HEK293 (cell line): ENCODE data around the gene CIB1.

Source experiments
- GLI2 ChIP-seq: fragments of 450-650 bp; formaldehyde crosslinking; IDR thresholded peaks from 2 replicates; pipeline ENCODE4; 2017; ENCODE audit warnings: missing biosample characterization, missing genetic modification characterization, low read depth, borderline replicate concordance
- GLI4 ChIP-seq: fragments of 450-650 bp; formaldehyde crosslinking; IDR thresholded peaks from 2 replicates; pipeline ENCODE4 v1.5.1; 2016; ENCODE audit warnings: missing biosample characterization, missing genetic modification characterization
- GLIS2 ChIP-seq: fragments of 450-650 bp; formaldehyde crosslinking; IDR thresholded peaks from 2 replicates; pipeline ENCODE4 v1.5.1; 2016; ENCODE audit warnings: missing biosample characterization, missing genetic modification characterization
- MZF1 ChIP-seq: fragments of 450-650 bp; formaldehyde crosslinking; IDR thresholded peaks from 2 replicates; pipeline ENCODE4 v1.5.1; 2017; ENCODE audit warnings: missing biosample characterization, missing genetic modification characterization, borderline replicate concordance
- SALL2 ChIP-seq: fragments of 450-650 bp; formaldehyde crosslinking; IDR thresholded peaks from 2 replicates; pipeline ENCODE4 v1.5.0; 2017; ENCODE audit warnings: missing biosample characterization, mild to moderate bottlenecking, missing genetic modification characterization, borderline replicate concordance
- YY1 ChIP-seq: fragments of 450-650 bp; formaldehyde crosslinking; IDR thresholded peaks from 2 replicates; pipeline ENCODE4 v1.5.1; 2018; ENCODE audit warnings: missing biosample characterization, missing genetic modification characterization
- YY2 ChIP-seq: fragments of 450-650 bp; formaldehyde crosslinking; IDR thresholded peaks from 2 replicates; pipeline ENCODE4 v1.5.1; 2016; ENCODE audit warnings: missing biosample characterization, missing genetic modification characterization
- ZFP41 ChIP-seq: fragments of 450-650 bp; formaldehyde crosslinking; IDR thresholded peaks from 2 replicates; pipeline ENCODE4 v1.5.1; 2016; ENCODE audit warnings: missing biosample characterization, missing genetic modification characterization, borderline replicate concordance
- ZNF114 ChIP-seq: fragments of 450-650 bp; formaldehyde crosslinking; IDR thresholded peaks from 2 replicates; pipeline ENCODE4 v1.5.0; 2017; ENCODE audit warnings: missing biosample characterization, missing genetic modification characterization
- ZNF133 ChIP-seq: fragments of 450-650 bp; formaldehyde crosslinking; IDR thresholded peaks from 2 replicates; pipeline ENCODE4 v1.5.1; 2016; ENCODE audit warnings: missing biosample characterization, missing genetic modification characterization
- ZNF140 ChIP-seq: fragments of 450-650 bp; formaldehyde crosslinking; IDR thresholded peaks from 2 replicates; pipeline ENCODE4 v1.5.1; 2016; ENCODE audit warnings: missing biosample characterization, missing genetic modification characterization
- ZNF19 ChIP-seq: fragments of 450-650 bp; formaldehyde crosslinking; IDR thresholded peaks from 2 replicates; pipeline ENCODE4; 2016; ENCODE audit warnings: missing biosample characterization, missing genetic modification characterization, low read depth
- ZNF23 ChIP-seq: fragments of 450-650 bp; formaldehyde crosslinking; IDR thresholded peaks from 2 replicates; pipeline ENCODE4 v1.5.1; 2016; ENCODE audit warnings: missing biosample characterization, missing genetic modification characterization, borderline replicate concordance
- ZNF24 ChIP-seq: fragments of 450-650 bp; formaldehyde crosslinking; IDR thresholded peaks from 2 replicates; pipeline ENCODE4 v1.5.1; 2016; ENCODE audit warnings: missing biosample characterization, missing genetic modification characterization
- ZNF266 ChIP-seq: fragments of 450-650 bp; formaldehyde crosslinking; IDR thresholded peaks from 2 replicates; pipeline ENCODE4 v1.5.1; 2016; ENCODE audit warnings: missing biosample characterization, missing genetic modification characterization, low read depth
- ZNF324 ChIP-seq: fragments of 450-650 bp; formaldehyde crosslinking; IDR thresholded peaks from 2 replicates; pipeline ENCODE4 v1.5.1; 2016; ENCODE audit warnings: missing biosample characterization, missing genetic modification characterization
- ZNF510 ChIP-seq: fragments of 450-650 bp; formaldehyde crosslinking; IDR thresholded peaks from 2 replicates; pipeline ENCODE4 v1.5.1; 2018; ENCODE audit warnings: mild to moderate bottlenecking, missing genetic modification characterization, missing biosample characterization; ENCODE audit not compliant: insufficient replicate concordance
- ZNF521 ChIP-seq: fragments of 450-650 bp; formaldehyde crosslinking; IDR thresholded peaks from 2 replicates; pipeline ENCODE4 v1.5.1; 2017; ENCODE audit warnings: missing biosample characterization, mild to moderate bottlenecking, missing genetic modification characterization
- ZNF560 ChIP-seq: fragments of 450-650 bp; formaldehyde crosslinking; IDR thresholded peaks from 2 replicates; pipeline ENCODE4 v1.5.1; 2017; ENCODE audit warnings: missing biosample characterization, missing genetic modification characterization, borderline replicate concordance
- ZNF571 ChIP-seq: fragments of 450-650 bp; formaldehyde crosslinking; IDR thresholded peaks from 2 replicates; pipeline ENCODE4 v1.5.0; 2017; ENCODE audit warnings: missing biosample characterization, missing genetic modification characterization
- ZNF600 ChIP-seq: fragments of 450-650 bp; formaldehyde crosslinking; IDR thresholded peaks from 2 replicates; pipeline ENCODE4 v1.5.1; 2016; ENCODE audit warnings: missing biosample characterization, missing genetic modification characterization
- ZNF660 ChIP-seq: fragments of 450-650 bp; IDR thresholded peaks from 2 replicates; pipeline ENCODE4 v1.5.1; 2018; ENCODE audit warnings: missing biosample characterization, mild to moderate bottlenecking, missing genetic modification characterization
- ZNF785 ChIP-seq: fragments of 450-650 bp; formaldehyde crosslinking; IDR thresholded peaks from 2 replicates; pipeline ENCODE4 v1.5.1; 2016; ENCODE audit warnings: missing biosample characterization, missing genetic modification characterization
- ZNF791 ChIP-seq: fragments of 450-650 bp; formaldehyde crosslinking; IDR thresholded peaks from 2 replicates; pipeline ENCODE4 v1.5.1; 2016; ENCODE audit warnings: missing biosample characterization, missing genetic modification characterization
- ZNF792 ChIP-seq: fragments of 450-650 bp; formaldehyde crosslinking; IDR thresholded peaks from 2 replicates; pipeline ENCODE4 v1.5.1; 2016; ENCODE audit warnings: missing biosample characterization, missing genetic modification characterization
- ZSCAN16 ChIP-seq: fragments of 450-650 bp; formaldehyde crosslinking; IDR thresholded peaks from 2 replicates; pipeline ENCODE4 v1.5.1; 2016; ENCODE audit warnings: missing biosample characterization, missing genetic modification characterization
- TF ChIP-seq, protein P1 (sequence below): fragments of 450-650 bp; formaldehyde crosslinking; optimal IDR thresholded peaks from 2 replicates; pipeline ENCODE3; 2016; ENCODE audit warnings: missing biosample characterization, mild to moderate bottlenecking, missing genetic modification characterization
- TF ChIP-seq, protein P2 (sequence below): fragments of 450-650 bp; formaldehyde crosslinking; IDR thresholded peaks from 2 replicates; pipeline ENCODE4 v1.5.1; 2016; ENCODE audit warnings: missing biosample characterization, missing genetic modification characterization
- TF ChIP-seq, protein P3 (sequence below): fragments of 450-650 bp; formaldehyde crosslinking; IDR thresholded peaks from 2 replicates; pipeline ENCODE4 v1.5.1; 2016; ENCODE audit warnings: missing biosample characterization, missing genetic modification characterization
- TF ChIP-seq, protein P4 (sequence below): fragments of 450-650 bp; formaldehyde crosslinking; IDR thresholded peaks from 2 replicates; pipeline ENCODE4 v1.5.1; 2016; ENCODE audit warnings: missing biosample characterization, missing genetic modification characterization
- TF ChIP-seq, protein P5 (sequence below): fragments of 450-650 bp; formaldehyde crosslinking; IDR thresholded peaks from 2 replicates; pipeline ENCODE4 v1.5.1; 2016; ENCODE audit warnings: missing biosample characterization, missing genetic modification characterization

The CIB1 gene

DNA sequence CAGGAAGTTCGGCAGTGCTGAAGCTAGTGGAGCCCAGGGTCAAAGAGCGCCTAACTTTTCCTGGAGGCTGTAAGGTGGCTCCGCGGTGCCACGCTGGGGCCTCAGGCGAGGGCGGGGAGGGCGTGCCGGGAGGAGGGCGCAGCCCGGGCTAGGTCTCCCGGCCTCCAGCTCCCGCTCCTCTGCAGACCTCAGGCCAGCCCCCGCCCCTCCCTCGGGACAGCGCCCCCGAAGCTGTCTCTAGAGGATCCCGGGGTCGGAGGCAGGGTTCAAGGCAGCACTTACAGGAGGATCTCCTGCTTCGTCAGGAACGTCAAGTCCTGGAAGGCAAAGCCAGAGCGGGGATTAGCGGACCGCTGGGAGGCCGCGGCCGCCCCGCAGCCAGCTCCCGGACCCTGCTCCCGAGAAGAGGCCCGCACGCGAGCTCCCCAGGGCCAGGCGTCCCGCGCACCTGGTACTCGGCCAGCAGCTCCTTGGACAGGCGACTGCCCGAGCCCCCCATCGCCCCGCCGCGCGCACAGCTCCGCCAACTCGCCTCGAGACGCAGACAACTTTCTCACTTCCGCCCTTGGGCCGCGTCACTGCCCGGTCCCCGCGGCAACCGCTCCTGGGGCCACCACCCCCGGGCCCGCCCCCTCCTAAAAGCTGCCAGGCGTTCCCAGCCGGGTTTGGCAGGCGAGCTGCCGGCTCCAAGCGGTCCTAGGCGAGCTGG is at the start of gene CIB1 (continued):
- TF ChIP-seq ZNF140 (tag by site-specific recombination) (no peak), ZNF521 (tag by site-specific recombination) (no peak), YY1 (tag by site-specific recombination) (peak; percentile 33; the same call in 1 of the 2 replicates), ZNF560 (tag by site-specific recombination) (no peak), ZNF266 (no peak), ZNF23 (no peak), GLI4 (tag by site-specific recombination) (0 out of 2 replicates have a peak, but pooled peaks have one; percentile 67), YY2 (tag by site-specific recombination) (no peak), GLIS2 (tag by site-specific recombination) (peak; percentile 83; the same call in 1 of the 2 replicates), ZNF600 (peak; percentile 84), ZNF133 (tag by site-specific recombination) (no peak), ZNF792 (tag by site-specific recombination) (no peak), MZF1 (tag by site-specific recombination) (no peak), ZSCAN16 (no peak), ZNF19 (tag by site-specific recombination) (no peak), GLI2 (tag by site-specific recombination) (no peak), SALL2 (tag by site-specific recombination) (no peak), ZNF571 (no peak), ZNF324 (no peak), ZFP41 (tag by site-specific recombination) (no peak), ZNF785 (tag by site-specific recombination) (no peak), ZNF24 (tag by site-specific recombination) (no peak), ZNF114 (tag by site-specific recombination) (no peak), ZNF660 (no peak), ZNF791 (tag by site-specific recombination) (no peak), ZNF510 (tag by site-specific recombination) (no peak)
- TF ChIP-seq, protein P1, sequence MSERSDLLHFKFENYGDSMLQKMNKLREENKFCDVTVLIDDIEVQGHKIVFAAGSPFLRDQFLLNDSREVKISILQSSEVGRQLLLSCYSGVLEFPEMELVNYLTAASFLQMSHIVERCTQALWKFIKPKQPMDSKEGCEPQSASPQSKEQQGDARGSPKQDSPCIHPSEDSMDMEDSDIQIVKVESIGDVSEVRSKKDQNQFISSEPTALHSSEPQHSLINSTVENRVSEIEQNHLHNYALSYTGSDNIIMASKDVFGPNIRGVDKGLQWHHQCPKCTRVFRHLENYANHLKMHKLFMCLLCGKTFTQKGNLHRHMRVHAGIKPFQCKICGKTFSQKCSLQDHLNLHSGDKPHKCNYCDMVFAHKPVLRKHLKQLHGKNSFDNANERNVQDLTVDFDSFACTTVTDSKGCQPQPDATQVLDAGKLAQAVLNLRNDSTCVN: peak; percentile 91
- TF ChIP-seq, protein P2, sequence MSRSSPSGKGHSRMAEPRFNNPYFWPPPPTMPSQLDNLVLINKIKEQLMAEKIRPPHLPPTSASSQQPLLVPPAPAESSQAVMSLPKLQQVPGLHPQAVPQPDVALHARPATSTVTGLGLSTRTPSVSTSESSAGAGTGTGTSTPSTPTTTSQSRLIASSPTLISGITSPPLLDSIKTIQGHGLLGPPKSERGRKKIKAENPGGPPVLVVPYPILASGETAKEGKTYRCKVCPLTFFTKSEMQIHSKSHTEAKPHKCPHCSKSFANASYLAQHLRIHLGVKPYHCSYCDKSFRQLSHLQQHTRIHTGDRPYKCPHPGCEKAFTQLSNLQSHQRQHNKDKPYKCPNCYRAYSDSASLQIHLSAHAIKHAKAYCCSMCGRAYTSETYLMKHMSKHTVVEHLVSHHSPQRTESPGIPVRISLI (tag by site-specific recombination): no peak
- TF ChIP-seq, protein P3, sequence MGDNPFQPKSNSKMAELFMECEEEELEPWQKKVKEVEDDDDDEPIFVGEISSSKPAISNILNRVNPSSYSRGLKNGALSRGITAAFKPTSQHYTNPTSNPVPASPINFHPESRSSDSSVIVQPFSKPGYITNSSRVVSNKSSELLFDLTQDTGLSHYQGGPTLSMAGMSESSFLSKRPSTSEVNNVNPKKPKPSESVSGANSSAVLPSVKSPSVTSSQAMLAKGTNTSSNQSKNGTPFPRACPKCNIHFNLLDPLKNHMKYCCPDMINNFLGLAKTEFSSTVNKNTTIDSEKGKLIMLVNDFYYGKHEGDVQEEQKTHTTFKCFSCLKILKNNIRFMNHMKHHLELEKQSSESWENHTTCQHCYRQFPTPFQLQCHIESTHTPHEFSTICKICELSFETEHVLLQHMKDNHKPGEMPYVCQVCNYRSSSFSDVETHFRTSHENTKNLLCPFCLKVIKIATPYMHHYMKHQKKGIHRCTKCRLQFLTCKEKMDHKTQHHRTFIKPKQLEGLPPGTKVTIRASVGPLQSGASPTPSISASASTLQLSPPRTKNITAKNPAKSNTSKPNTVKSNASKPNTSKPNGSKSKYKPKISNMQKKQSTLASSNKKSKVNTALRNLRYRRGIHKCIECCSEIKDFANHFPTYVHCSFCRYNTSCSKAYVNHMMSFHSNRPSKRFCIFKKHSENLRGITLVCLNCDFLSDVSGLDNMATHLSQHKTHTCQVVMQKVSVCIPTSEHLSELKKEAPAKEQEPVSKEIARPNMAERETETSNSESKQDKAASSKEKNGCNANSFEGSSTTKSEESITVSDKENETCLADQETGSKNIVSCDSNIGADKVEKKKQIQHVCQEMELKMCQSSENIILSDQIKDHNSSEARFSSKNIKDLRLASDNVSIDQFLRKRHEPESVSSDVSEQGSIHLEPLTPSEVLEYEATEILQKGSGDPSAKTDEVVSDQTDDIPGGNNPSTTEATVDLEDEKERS (tag by site-specific recombination): no peak
- TF ChIP-seq, protein P4, sequence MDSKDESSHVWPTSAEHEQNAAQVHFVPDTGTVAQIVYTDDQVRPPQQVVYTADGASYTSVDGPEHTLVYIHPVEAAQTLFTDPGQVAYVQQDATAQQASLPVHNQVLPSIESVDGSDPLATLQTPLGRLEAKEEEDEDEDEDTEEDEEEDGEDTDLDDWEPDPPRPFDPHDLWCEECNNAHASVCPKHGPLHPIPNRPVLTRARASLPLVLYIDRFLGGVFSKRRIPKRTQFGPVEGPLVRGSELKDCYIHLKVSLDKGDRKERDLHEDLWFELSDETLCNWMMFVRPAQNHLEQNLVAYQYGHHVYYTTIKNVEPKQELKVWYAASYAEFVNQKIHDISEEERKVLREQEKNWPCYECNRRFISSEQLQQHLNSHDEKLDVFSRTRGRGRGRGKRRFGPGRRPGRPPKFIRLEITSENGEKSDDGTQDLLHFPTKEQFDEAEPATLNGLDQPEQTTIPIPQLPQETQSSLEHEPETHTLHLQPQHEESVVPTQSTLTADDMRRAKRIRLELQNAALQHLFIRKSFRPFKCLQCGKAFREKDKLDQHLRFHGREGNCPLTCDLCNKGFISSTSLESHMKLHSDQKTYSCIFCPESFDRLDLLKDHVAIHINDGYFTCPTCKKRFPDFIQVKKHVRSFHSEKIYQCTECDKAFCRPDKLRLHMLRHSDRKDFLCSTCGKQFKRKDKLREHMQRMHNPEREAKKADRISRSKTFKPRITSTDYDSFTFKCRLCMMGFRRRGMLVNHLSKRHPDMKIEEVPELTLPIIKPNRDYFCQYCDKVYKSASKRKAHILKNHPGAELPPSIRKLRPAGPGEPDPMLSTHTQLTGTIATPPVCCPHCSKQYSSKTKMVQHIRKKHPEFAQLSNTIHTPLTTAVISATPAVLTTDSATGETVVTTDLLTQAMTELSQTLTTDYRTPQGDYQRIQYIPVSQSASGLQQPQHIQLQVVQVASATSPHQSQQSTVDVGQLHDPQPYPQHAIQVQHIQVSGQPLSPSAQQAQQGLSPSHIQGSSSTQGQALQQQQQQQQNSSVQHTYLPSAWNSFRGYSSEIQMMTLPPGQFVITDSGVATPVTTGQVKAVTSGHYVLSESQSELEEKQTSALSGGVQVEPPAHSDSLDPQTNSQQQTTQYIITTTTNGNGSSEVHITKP (tag by site-specific recombination): no peak
- TF ChIP-seq, protein P5, sequence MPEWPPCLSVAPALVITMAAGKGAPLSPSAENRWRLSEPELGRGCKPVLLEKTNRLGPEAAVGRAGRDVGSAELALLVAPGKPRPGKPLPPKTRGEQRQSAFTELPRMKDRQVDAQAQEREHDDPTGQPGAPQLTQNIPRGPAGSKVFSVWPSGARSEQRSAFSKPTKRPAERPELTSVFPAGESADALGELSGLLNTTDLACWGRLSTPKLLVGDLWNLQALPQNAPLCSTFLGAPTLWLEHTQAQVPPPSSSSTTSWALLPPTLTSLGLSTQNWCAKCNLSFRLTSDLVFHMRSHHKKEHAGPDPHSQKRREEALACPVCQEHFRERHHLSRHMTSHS (tag by site-specific recombination): no peak
